ENCODE data around the gene CDC26.

Gene CDC26

DNA sequence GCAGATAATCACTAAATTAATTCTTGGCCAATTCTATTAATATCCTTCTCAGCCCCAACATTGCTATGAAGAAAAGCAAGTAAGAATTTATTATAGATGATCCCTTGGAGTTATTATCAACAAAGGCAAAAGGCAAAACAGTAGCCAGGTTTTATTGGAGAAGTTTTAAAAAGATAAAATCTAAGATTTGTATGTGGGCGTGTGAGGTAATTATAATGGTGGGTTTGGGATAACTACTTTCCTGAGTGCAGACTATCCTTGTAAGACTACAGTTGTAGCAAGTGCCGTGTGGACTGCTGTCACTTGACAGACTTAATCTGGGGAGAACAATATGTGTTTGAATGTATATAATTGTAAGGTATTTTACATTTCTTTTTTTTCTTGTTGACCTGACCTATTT lies 30.8 kb downstream of the CDC26 start:
- Histone ChIP-seq H4K8ac (ENCODE audit: low read length) (no peak overlapping the region), H3K14ac (ENCODE audit: low read length in 2 of 2) (no peak overlapping the region), H2BK5ac (ENCODE audit: low read depth, low read length, poor library complexity, severe bottlenecking) (no peak overlapping the region), H3K23ac (ENCODE audit: low read length in 2 of 2) (no peak overlapping the region), H3K4ac (ENCODE audit: low read depth in 1 of 2, low read length in 2 of 2) (no peak overlapping the region), H2BK15ac (ENCODE audit: low read depth, poor library complexity, severe bottlenecking) (no peak overlapping the region), H3K79me1 (replicated peaks; ENCODE audit: low read length, poor library complexity, severe bottlenecking) (peaks cover 18% of the 10 kb centered on the region), H3K4me1 (ENCODE audit: control insufficient read depth, insufficient read depth, low read depth, low read length) (peaks cover 1% of the 10 kb centered on the region), H2BK12ac (ENCODE audit: low read length in 2 of 2) (no peak overlapping the region), H2BK120ac (ENCODE audit: low read depth, low read length) (no peak overlapping the region), H4K91ac (ENCODE audit: low read length) (no peak overlapping the region), H3K27ac (ENCODE audit: low read length, poor library complexity, severe bottlenecking) (no peak overlapping the region), H3K4me2 (ENCODE audit: low read length, poor library complexity, severe bottlenecking) (no peak overlapping the region), H3K36me3 (ENCODE audit: control insufficient read depth in 1 of 2, insufficient read depth in 2 of 2, low read depth in 1 of 2, low read length in 2 of 2) (peaks cover 0 to 4% of the 10 kb centered on the region in 2 experiments), H3K4me3 (ENCODE audit: insufficient read depth in 1 of 2, low read depth in 1 of 2, low read length in 2 of 2) (no peak overlapping the region), H2AFZ (ENCODE audit: low read depth, low read length) (no peak overlapping the region), H3K18ac (ENCODE audit: low read depth in 1 of 2, low read length in 2 of 2) (no peak overlapping the region), H3K9ac (ENCODE audit: low read length) (no peak overlapping the region), H2AK5ac (ENCODE audit: low read length, severe bottlenecking) (no peak overlapping the region), H3K27me3 (ENCODE audit: control insufficient read depth in 1 of 2, insufficient read depth in 1 of 2, low read length in 2 of 2) (no peaks in the 10 kb centered on the region), H3K9me3 (ENCODE audit: control insufficient read depth, low read length) (no peaks in the 10 kb centered on the region)
- no peak for DNase-seq
- 98% methylated on average over 1 of the region's 2 CpGs for WGBS

DNA sequence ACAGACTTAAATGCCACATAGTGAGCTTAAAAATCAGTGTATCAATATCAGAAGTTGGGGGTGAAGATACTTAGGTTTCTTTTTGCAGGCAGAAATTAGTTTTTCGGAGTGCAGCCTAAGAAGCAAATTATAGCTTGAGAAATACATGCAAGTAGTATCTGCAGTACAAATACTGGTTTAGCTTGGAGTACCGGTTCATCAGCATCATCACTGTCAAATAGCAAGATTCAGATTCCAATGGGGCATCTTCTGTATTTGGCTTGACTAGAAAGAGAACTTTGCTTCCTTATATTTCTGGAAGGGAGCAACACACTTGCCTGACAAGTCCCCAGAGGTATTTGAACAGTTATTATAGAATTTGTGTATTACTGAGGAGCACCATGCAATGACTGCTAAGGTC lies 34.2 kb downstream of the CDC26 start:
- no peak for DNase-seq
- no peak overlapping the region for H2BK15ac ChIP-seq (ENCODE audit: low read depth, poor library complexity, severe bottlenecking)
- no peak overlapping the region for H3K27ac ChIP-seq (ENCODE audit: low read length, poor library complexity, severe bottlenecking)
- no peak overlapping the region for H2AK5ac ChIP-seq (ENCODE audit: low read length, severe bottlenecking)
- H3K9me3 ChIP-seq (ENCODE audit: control insufficient read depth, low read length): no peaks in the 10 kb centered on the region
- no peak overlapping the region for H2BK12ac ChIP-seq (ENCODE audit: low read length in 2 of 2)
- 100% methylated on average over 2 of the region's 2 CpGs for WGBS
- no peak overlapping the region for H3K4me2 ChIP-seq (ENCODE audit: low read length, poor library complexity, severe bottlenecking)
- no peak overlapping the region for H3K4ac ChIP-seq (ENCODE audit: low read depth in 1 of 2, low read length in 2 of 2)
- H3K4me1 ChIP-seq (ENCODE audit: control insufficient read depth, insufficient read depth, low read depth, low read length): peaks cover 1% of the 10 kb centered on the region
- H2BK120ac ChIP-seq (ENCODE audit: low read depth, low read length): no peak overlapping the region
- no peak overlapping the region for H3K4me3 ChIP-seq (ENCODE audit: insufficient read depth in 1 of 2, low read depth in 1 of 2, low read length in 2 of 2)
- H3K36me3 ChIP-seq (ENCODE audit: control insufficient read depth in 1 of 2, insufficient read depth in 2 of 2, low read depth in 1 of 2, low read length in 2 of 2): peaks cover 0 to 4% of the 10 kb centered on the region in 2 experiments
- H3K18ac ChIP-seq (ENCODE audit: low read depth in 1 of 2, low read length in 2 of 2): no peak overlapping the region
- no peak overlapping the region for H3K23ac ChIP-seq (ENCODE audit: low read length in 2 of 2)
- peaks cover 28% of the 10 kb centered on the region for H3K79me1 ChIP-seq (replicated peaks; ENCODE audit: low read length, poor library complexity, severe bottlenecking)
- H3K14ac ChIP-seq (ENCODE audit: low read length in 2 of 2): no peak overlapping the region
- no peak overlapping the region for H4K91ac ChIP-seq (ENCODE audit: low read length)
- no peak overlapping the region for H3K9ac ChIP-seq (ENCODE audit: low read length)
- H4K8ac ChIP-seq (ENCODE audit: low read length): no peak overlapping the region
- H3K27me3 ChIP-seq (ENCODE audit: control insufficient read depth in 1 of 2, insufficient read depth in 1 of 2, low read length in 2 of 2): no peaks in the 10 kb centered on the region
- no peak overlapping the region for H2BK5ac ChIP-seq (ENCODE audit: low read depth, low read length, poor library complexity, severe bottlenecking)
- H2AFZ ChIP-seq (ENCODE audit: low read depth, low read length): no peak overlapping the region

DNA sequence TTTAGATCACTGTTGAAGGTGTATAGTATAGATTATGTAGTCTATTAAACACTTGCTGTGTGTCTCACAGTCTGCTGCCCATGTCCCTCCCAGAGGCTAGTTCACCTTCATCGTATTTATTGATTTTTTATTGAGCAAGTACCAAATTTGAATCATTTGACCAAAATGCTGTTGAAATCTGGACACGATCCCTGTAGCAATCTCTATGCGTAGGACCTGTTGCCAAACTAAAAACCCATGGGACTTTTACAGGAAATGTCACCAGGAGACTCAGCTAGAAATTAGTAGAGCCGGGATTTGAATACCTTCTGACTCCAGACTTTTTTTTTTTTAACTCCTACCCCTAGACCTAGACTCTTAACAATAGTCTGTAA lies 36.5 kb downstream of the CDC26 start:
- no peak for DNase-seq
- H3K4ac ChIP-seq (ENCODE audit: low read depth in 1 of 2, low read length in 2 of 2): no peak overlapping the region
- H3K27ac ChIP-seq (ENCODE audit: low read length, poor library complexity, severe bottlenecking): no peak overlapping the region
- H4K8ac ChIP-seq (ENCODE audit: low read length): no peak overlapping the region
- no peak overlapping the region for H2BK12ac ChIP-seq (ENCODE audit: low read length in 2 of 2)
- no peak overlapping the region for H2AK5ac ChIP-seq (ENCODE audit: low read length, severe bottlenecking)
- H2AFZ ChIP-seq (ENCODE audit: low read depth, low read length): no peak overlapping the region
- peaks cover 1% of the 10 kb centered on the region for H3K4me1 ChIP-seq (ENCODE audit: control insufficient read depth, insufficient read depth, low read depth, low read length)
- H2BK5ac ChIP-seq (ENCODE audit: low read depth, low read length, poor library complexity, severe bottlenecking): no peak overlapping the region
- no peaks in the 10 kb centered on the region for H3K9me3 ChIP-seq (ENCODE audit: control insufficient read depth, low read length)
- H3K23ac ChIP-seq (ENCODE audit: low read length in 2 of 2): no peak overlapping the region
- H3K79me1 ChIP-seq (replicated peaks; ENCODE audit: low read length, poor library complexity, severe bottlenecking): peaks cover 23% of the 10 kb centered on the region
- H3K14ac ChIP-seq (ENCODE audit: low read length in 2 of 2): no peak overlapping the region
- H3K4me3 ChIP-seq (ENCODE audit: insufficient read depth in 1 of 2, low read depth in 1 of 2, low read length in 2 of 2): no peak overlapping the region
- H3K9ac ChIP-seq (ENCODE audit: low read length): no peak overlapping the region
- no peaks in the 10 kb centered on the region for H3K27me3 ChIP-seq (ENCODE audit: control insufficient read depth in 1 of 2, insufficient read depth in 1 of 2, low read length in 2 of 2)
- no peak overlapping the region for H4K91ac ChIP-seq (ENCODE audit: low read length)
- H2BK120ac ChIP-seq (ENCODE audit: low read depth, low read length): no peak overlapping the region
- WGBS: 93% methylated on average over 4 of the region's 4 CpGs
- no peak overlapping the region for H2BK15ac ChIP-seq (ENCODE audit: low read depth, poor library complexity, severe bottlenecking)
- H3K18ac ChIP-seq (ENCODE audit: low read depth in 1 of 2, low read length in 2 of 2): no peak overlapping the region
- H3K4me2 ChIP-seq (ENCODE audit: low read length, poor library complexity, severe bottlenecking): no peak overlapping the region
- H3K36me3 ChIP-seq (ENCODE audit: control insufficient read depth in 1 of 2, insufficient read depth in 2 of 2, low read depth in 1 of 2, low read length in 2 of 2): peaks cover 0 to 4% of the 10 kb centered on the region in 2 experiments

DNA sequence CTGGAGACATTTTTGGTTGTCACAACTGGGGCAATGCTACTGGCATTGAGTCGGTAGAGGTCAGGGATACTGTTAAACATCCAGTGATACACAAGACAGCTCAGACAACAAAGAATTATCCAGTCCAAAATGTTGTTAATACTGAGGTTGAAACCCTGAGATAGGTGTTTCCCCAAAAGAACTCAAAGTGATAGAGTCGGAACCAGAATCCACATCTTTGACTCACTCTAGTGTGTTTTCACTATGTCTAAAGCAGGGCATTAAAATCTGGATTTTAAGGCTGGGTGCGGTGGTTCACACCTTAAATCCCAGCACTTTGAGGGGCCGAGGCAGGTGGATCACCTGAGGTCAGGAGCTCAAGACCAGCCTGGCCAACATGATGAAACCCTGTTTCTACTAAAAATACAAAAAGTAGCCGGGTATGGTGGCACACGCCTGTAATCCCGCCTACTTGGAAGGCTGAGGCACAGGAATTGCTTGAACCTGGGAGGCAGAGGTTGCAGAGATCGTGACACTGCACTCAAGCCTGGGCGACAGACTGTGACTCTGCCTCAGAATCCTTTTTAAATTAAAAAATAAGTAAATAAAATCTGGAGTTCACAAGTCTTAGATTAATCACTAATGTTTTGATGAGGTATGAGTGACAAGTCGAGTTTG lies 37.0 kb downstream of the CDC26 start:
- no peak overlapping the region for H2BK15ac ChIP-seq (ENCODE audit: low read depth, poor library complexity, severe bottlenecking)
- 99% methylated on average over 8 of the region's 10 CpGs for WGBS

More for the DNA sequence above, 37.0 kb downstream of the CDC26 start:
- Histone ChIP-seq H3K23ac (ENCODE audit: low read length in 2 of 2) (no peak overlapping the region), H2BK12ac (ENCODE audit: low read length in 2 of 2) (no peak overlapping the region), H2AK5ac (ENCODE audit: low read length, severe bottlenecking) (no peak overlapping the region), H2BK5ac (ENCODE audit: low read depth, low read length, poor library complexity, severe bottlenecking) (no peak overlapping the region), H3K27me3 (ENCODE audit: control insufficient read depth in 1 of 2, insufficient read depth in 1 of 2, low read length in 2 of 2) (no peaks in the 10 kb centered on the region), H3K4me1 (ENCODE audit: control insufficient read depth, insufficient read depth, low read depth, low read length) (peaks cover 1% of the 10 kb centered on the region), H3K79me1 (replicated peaks; ENCODE audit: low read length, poor library complexity, severe bottlenecking) (peaks cover 23% of the 10 kb centered on the region), H3K9me3 (ENCODE audit: control insufficient read depth, low read length) (no peaks in the 10 kb centered on the region), H4K91ac (ENCODE audit: low read length) (no peak overlapping the region), H3K4ac (ENCODE audit: low read depth in 1 of 2, low read length in 2 of 2) (no peak overlapping the region), H3K4me3 (ENCODE audit: insufficient read depth in 1 of 2, low read depth in 1 of 2, low read length in 2 of 2) (no peak overlapping the region), H3K9ac (ENCODE audit: low read length) (no peak overlapping the region), H2BK120ac (ENCODE audit: low read depth, low read length) (no peak overlapping the region), H3K18ac (ENCODE audit: low read depth in 1 of 2, low read length in 2 of 2) (no peak overlapping the region), H3K36me3 (ENCODE audit: control insufficient read depth in 1 of 2, insufficient read depth in 2 of 2, low read depth in 1 of 2, low read length in 2 of 2) (peaks cover 0 to 4% of the 10 kb centered on the region in 2 experiments), H3K4me2 (ENCODE audit: low read length, poor library complexity, severe bottlenecking) (no peak overlapping the region), H2AFZ (ENCODE audit: low read depth, low read length) (no peak overlapping the region), H3K27ac (ENCODE audit: low read length, poor library complexity, severe bottlenecking) (no peak overlapping the region), H4K8ac (ENCODE audit: low read length) (no peak overlapping the region), H3K14ac (ENCODE audit: low read length in 2 of 2) (no peak overlapping the region)
- no peak for DNase-seq
